Vagina (tissue), 2 donors: Measurements from ENCODE around the gene PSMA3. TPM values are rescaled to one million over a fixed set of nuclear protein-coding genes. Genes with fewer than 3 reads are reported as not detected.

ENCODE experiments used
- DNase-seq, 2 donors: peaks; one replicate each; pipeline ENCODE4 v3.0.0-alpha.2; 2017; ENCODE audit errors: extremely low spot score in 2 of 2
- H3K27ac ChIP-seq: fragments of 200-600 bp; sonication (generic); one replicate; pipeline ENCODE4 v1.5.1; 2019
- H3K27me3 ChIP-seq: fragments of 200-600 bp; sonication (generic); one replicate; pipeline ENCODE4 v1.5.1; 2019
- H3K36me3 ChIP-seq, 2 donors: fragments of 200-600 bp; sonication (generic); one replicate each; pipeline ENCODE4 v1.5.1; 2017 to 2019
- H3K4me1 ChIP-seq: fragments of 200-600 bp; sonication (generic); one replicate; pipeline ENCODE4 v1.5.1; 2019
- H3K4me3 ChIP-seq, 2 donors: fragments of 200-600 bp; sonication (generic); 1 replicate in 1 of 2; 2 replicates in 1 of 2; pipeline ENCODE4 v1.5.1; 2016 to 2019
- H3K9me3 ChIP-seq: fragments of 200-600 bp; sonication (generic); one replicate; pipeline ENCODE4 v1.5.1; 2019
- CTCF ChIP-seq, 3 experiments: fragments of 450-650 bp in 2 of 3; fragments of 200-600 bp in 1 of 3; sonication (generic) in 1 of 3; IDR thresholded peaks; one replicate each; pipeline ENCODE4 v1.5.1; 2017 to 2019; ENCODE audit warnings: antibody characterized with exemption in 3 of 3, mild to moderate bottlenecking in 2 of 3, moderate library complexity in 2 of 3
- POLR2A ChIP-seq, 2 donors: fragments of 450-650 bp; IDR thresholded peaks; one replicate each; pipeline ENCODE4 v1.6.1; 2017; ENCODE audit warnings: antibody characterized with exemption in 2 of 2, mild to moderate bottlenecking in 2 of 2, moderate library complexity in 2 of 2
- POLR2AphosphoS5 ChIP-seq, 2 donors: sonication (generic); formaldehyde crosslinking; IDR thresholded peaks; one replicate each; pipeline ENCODE4 v1.9.0; 2017; ENCODE audit warnings: antibody characterized with exemption in 2 of 2, mild to moderate bottlenecking in 2 of 2, low read depth in 1 of 2; ENCODE audit not compliant: insufficient read depth in 1 of 2
- intact Hi-C: fragments of 100-400 bp; cut with DNase I; formaldehyde crosslinking; loops from one replicate; pipeline ENCODE4 v1.15.1; 2023
- total RNA-seq: library from RNA; depleted of rRNA; stranded (reverse); fragments of >200 nt; gene quantifications from one replicate; pipeline ENCODE4 v1.2.3, GENCODE V29; 2016

PSMA3 gene
- total RNA-seq, 1 donor from 2014 or later: 73.7 TPM

- Histone ChIP-seq H3K4me3 (no peak overlapping the region), H3K9me3 (no peaks in the 10 kb centered on the region), H3K36me3 (peaks cover 0 to 30% of the 10 kb centered on the region in 2 donors), H3K27ac (no peak overlapping the region), H3K4me1 (peaks cover 44% of the 10 kb centered on the region), H3K27me3 (no peaks in the 10 kb centered on the region)
- intact Hi-C loops: no loop called here
- DNase-seq: no peak
- no peak for TF ChIP-seq POLR2A (IDR thresholded peaks at IDR 0.05)
- TF ChIP-seq CTCF (IDR thresholded peaks at IDR 0.05): no peak
- no peak for TF ChIP-seq POLR2AphosphoS5 (IDR thresholded peaks at IDR 0.05; ENCODE audit: insufficient read depth in 1 of 2, low read depth in 1 of 2)
These were observed 49.6 kb downstream of the PSMA3 start for GRCh38 chr14:58294201-58294600.

- Histone ChIP-seq H3K4me3 (peak overlapping the region; percentile 53 to 98), H3K27me3 (no peaks in the 10 kb centered on the region), H3K36me3 (peaks cover 0 to 17% of the 10 kb centered on the region in 2 donors), H3K9me3 (no peaks in the 10 kb centered on the region), H3K4me1 (peaks cover 55% of the 10 kb centered on the region), H3K27ac (peak overlapping the region; percentile 93)
- intact Hi-C loops: no loop called here
- no peak for DNase-seq
- TF ChIP-seq CTCF (IDR thresholded peaks at IDR 0.05): no peak
- no peak for TF ChIP-seq POLR2AphosphoS5 (IDR thresholded peaks at IDR 0.05; ENCODE audit: insufficient read depth in 1 of 2, low read depth in 1 of 2)
- no peak for TF ChIP-seq POLR2A (IDR thresholded peaks at IDR 0.05)
These were observed 52.1 kb downstream of the PSMA3 start for GRCh38 chr14:58296726-58297125.

- DNase-seq: no peak
- H3K9me3 ChIP-seq: no peaks in the 10 kb centered on the region
- intact Hi-C loops: no loop called here
- H3K27ac ChIP-seq: peak overlapping the region; percentile 93
- H3K36me3 ChIP-seq: peaks cover 0 to 18% of the 10 kb centered on the region in 2 donors
- H3K4me1 ChIP-seq: peaks cover 60% of the 10 kb centered on the region
- H3K4me3 ChIP-seq: peak overlapping the region; percentile 53 to 98
- TF ChIP-seq POLR2AphosphoS5 (IDR thresholded peaks at IDR 0.05; ENCODE audit: insufficient read depth in 1 of 2, low read depth in 1 of 2) (no peak), POLR2A (IDR thresholded peaks at IDR 0.05) (no peak), CTCF (IDR thresholded peaks at IDR 0.05) (no peak)
- no peaks in the 10 kb centered on the region for H3K27me3 ChIP-seq
These were observed 52.7 kb downstream of the PSMA3 start for GRCh38 chr14:58297412-58297761.

- TF ChIP-seq POLR2AphosphoS5 (IDR thresholded peaks at IDR 0.05; ENCODE audit: insufficient read depth in 1 of 2, low read depth in 1 of 2): peak; percentile 82 to 89
- TF ChIP-seq POLR2A (IDR thresholded peaks at IDR 0.05): peak in 1 of 2 donors; percentile 74
- peak in 1 of 3 experiments; percentile 6 for TF ChIP-seq CTCF (IDR thresholded peaks at IDR 0.05)
- intact Hi-C loops: loop anchor here (2.0 kb wide), 1 partner anchor 57 kb away; no protein-coding TSS in a partner anchor
- no peaks in the 10 kb centered on the region for H3K9me3 ChIP-seq
- peak; percentile 98 to 100 for DNase-seq
- H3K27ac ChIP-seq: peak overlapping the region; percentile 97
- H3K36me3 ChIP-seq: peaks cover 0 to 21% of the 10 kb centered on the region in 2 donors
- H3K4me1 ChIP-seq: peaks cover 63% of the 10 kb centered on the region
- H3K27me3 ChIP-seq: no peaks in the 10 kb centered on the region
- H3K4me3 ChIP-seq: peak overlapping the region; percentile 68 to 98
These were observed 53.3 kb downstream of the PSMA3 start for GRCh38 chr14:58297762-58298476.
